Peyer's patch (tissue), 4 donors: Measurements from ENCODE around the gene DNAI1.

Experiments used
- POLR2A ChIP-seq, 2 donors: fragments of 450-650 bp; IDR thresholded peaks; one replicate each; pipeline ENCODE4 v1.5.1; 2017; ENCODE audit warnings: antibody characterized with exemption in 2 of 2, mild to moderate bottlenecking in 2 of 2, moderate library complexity in 2 of 2
- TF ChIP-seq, protein P1 (sequence below), 6 experiments: fragments of 450-650 bp in 4 of 6; fragments of 200-600 bp in 2 of 6; sonication (generic) in 1 of 6; IDR thresholded peaks; one replicate each; pipeline ENCODE4 v1.5.1; 2017 to 2019; ENCODE audit warnings: antibody characterized with exemption in 6 of 6, mild to moderate bottlenecking in 3 of 6, moderate library complexity in 1 of 6

DNA sequence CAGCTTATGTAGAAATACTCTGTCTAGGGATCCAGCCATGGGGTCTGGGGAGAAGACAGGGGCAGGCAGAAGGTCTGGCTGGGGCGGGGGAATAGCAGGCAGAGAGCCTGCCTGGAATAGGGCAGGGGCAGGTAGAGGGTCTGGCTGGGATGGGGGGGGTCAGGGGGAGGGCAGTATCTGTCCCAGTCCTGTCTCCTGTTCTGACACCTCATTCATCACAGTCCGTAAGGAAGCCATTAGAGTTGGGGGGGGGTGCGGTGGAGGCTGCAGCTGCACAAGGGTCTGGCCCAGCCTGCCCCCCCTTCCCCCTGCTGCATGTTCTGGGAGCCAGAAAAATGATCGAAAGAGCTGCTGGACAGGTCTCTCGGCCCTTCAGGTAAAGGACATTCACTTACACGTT, 98.3 kb downstream of the DNAI1 start:
- TF ChIP-seq, protein P1, sequence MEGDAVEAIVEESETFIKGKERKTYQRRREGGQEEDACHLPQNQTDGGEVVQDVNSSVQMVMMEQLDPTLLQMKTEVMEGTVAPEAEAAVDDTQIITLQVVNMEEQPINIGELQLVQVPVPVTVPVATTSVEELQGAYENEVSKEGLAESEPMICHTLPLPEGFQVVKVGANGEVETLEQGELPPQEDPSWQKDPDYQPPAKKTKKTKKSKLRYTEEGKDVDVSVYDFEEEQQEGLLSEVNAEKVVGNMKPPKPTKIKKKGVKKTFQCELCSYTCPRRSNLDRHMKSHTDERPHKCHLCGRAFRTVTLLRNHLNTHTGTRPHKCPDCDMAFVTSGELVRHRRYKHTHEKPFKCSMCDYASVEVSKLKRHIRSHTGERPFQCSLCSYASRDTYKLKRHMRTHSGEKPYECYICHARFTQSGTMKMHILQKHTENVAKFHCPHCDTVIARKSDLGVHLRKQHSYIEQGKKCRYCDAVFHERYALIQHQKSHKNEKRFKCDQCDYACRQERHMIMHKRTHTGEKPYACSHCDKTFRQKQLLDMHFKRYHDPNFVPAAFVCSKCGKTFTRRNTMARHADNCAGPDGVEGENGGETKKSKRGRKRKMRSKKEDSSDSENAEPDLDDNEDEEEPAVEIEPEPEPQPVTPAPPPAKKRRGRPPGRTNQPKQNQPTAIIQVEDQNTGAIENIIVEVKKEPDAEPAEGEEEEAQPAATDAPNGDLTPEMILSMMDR (IDR thresholded peaks at IDR 0.05), result no peak
- TF ChIP-seq POLR2A (IDR thresholded peaks at IDR 0.05), result no peak
